ENCODE data around the gene FPGS.

DNA sequence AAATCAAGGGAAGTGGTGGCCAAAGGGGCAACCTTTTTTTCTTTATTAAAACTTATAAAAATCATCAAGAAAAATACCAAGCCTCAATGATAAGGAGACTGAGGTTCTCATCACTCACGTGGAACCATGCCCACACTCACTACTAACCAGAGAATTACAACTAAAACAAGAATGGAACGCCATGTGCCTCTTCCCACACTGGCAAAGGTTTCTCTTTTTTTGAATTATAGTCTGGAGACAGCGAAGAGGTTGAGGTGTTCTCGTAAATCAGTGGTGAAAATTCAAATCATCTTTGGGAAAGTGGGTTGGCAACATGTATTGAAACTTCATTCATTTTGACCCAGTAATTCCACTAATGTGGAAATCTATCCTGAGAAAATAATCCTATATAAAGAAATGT lies 19.4 kb downstream of the FPGS start:
- TF ChIP-seq, protein P1, sequence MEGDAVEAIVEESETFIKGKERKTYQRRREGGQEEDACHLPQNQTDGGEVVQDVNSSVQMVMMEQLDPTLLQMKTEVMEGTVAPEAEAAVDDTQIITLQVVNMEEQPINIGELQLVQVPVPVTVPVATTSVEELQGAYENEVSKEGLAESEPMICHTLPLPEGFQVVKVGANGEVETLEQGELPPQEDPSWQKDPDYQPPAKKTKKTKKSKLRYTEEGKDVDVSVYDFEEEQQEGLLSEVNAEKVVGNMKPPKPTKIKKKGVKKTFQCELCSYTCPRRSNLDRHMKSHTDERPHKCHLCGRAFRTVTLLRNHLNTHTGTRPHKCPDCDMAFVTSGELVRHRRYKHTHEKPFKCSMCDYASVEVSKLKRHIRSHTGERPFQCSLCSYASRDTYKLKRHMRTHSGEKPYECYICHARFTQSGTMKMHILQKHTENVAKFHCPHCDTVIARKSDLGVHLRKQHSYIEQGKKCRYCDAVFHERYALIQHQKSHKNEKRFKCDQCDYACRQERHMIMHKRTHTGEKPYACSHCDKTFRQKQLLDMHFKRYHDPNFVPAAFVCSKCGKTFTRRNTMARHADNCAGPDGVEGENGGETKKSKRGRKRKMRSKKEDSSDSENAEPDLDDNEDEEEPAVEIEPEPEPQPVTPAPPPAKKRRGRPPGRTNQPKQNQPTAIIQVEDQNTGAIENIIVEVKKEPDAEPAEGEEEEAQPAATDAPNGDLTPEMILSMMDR (conservative IDR thresholded peaks at IDR 0.05; ENCODE audit: low read length): no peak
- TF ChIP-seq EZH2phosphoT487 (IDR thresholded peaks at IDR 0.05; ENCODE audit: borderline replicate concordance, low read depth, low read length): no peak

Data from OCI-LY7 (cell line).